Endodermal cell (in vitro differentiated cells): ENCODE measurements around the gene PANK3. TPM values are rescaled to one million over a fixed set of nuclear protein-coding genes. Genes with fewer than 3 reads are reported as not detected.

Experiments
- DNase-seq: peaks from one replicate; pipeline ENCODE4 v3.0.0-alpha.2; 2017
- H3K27ac ChIP-seq: 2 replicates; pipeline ENCODE4 v1.5.1; 2013; ENCODE audit warnings: mild to moderate bottlenecking, low read depth, low read length, moderate library complexity
- H3K27me3 ChIP-seq: 2 replicates; pipeline ENCODE4 v1.6.1; 2013; ENCODE audit warnings: mild to moderate bottlenecking, low read length, moderate library complexity; ENCODE audit not compliant: insufficient read depth, control insufficient read depth, poor library complexity, severe bottlenecking
- H3K36me3 ChIP-seq: 2 replicates; pipeline ENCODE4 v1.7.0; 2013; ENCODE audit warnings: mild to moderate bottlenecking, low read length, moderate library complexity; ENCODE audit not compliant: control insufficient read depth, insufficient read depth
- H3K4me1 ChIP-seq: one replicate; pipeline ENCODE4 v1.7.0; 2013; ENCODE audit warnings: low read length; ENCODE audit not compliant: control insufficient read depth, insufficient read depth
- H3K4me3 ChIP-seq: 2 replicates; pipeline ENCODE4 v1.5.1; 2013; ENCODE audit warnings: mild to moderate bottlenecking, low read length, moderate library complexity
- H3K9ac ChIP-seq: 2 replicates; pipeline ENCODE4 v1.6.1; 2013; ENCODE audit warnings: mild to moderate bottlenecking, low read length, moderate library complexity; ENCODE audit not compliant: poor library complexity, severe bottlenecking; ENCODE audit errors: extremely low read depth
- H3K9me3 ChIP-seq: 2 replicates; pipeline ENCODE4 v1.6.1; 2013; ENCODE audit warnings: mild to moderate bottlenecking, low read length, moderate library complexity; ENCODE audit not compliant: control insufficient read depth
- H3K27ac Mint-ChIP-seq: 2 replicates; pipeline ENCODE4 v1.8.0; 2020; ENCODE audit warnings: mixed read lengths
- H3K27me3 Mint-ChIP-seq: 2 replicates; pipeline ENCODE4 v1.8.0; 2021; ENCODE audit warnings: mild to moderate bottlenecking, mixed read lengths; ENCODE audit not compliant: insufficient read depth
- H3K36me3 Mint-ChIP-seq: 2 replicates; pipeline ENCODE4 v1.8.0; 2020; ENCODE audit warnings: low read depth, mixed read lengths
- H3K4me1 Mint-ChIP-seq: 2 replicates; pipeline ENCODE4 v1.8.0; 2020; ENCODE audit warnings: mixed read lengths
- H3K4me3 Mint-ChIP-seq: 2 replicates; pipeline ENCODE4 v1.8.0; 2020; ENCODE audit warnings: mild to moderate bottlenecking, moderate library complexity, mixed read lengths
- H3K9me3 Mint-ChIP-seq: 2 replicates; pipeline ENCODE4 v1.8.0; 2020; ENCODE audit warnings: mild to moderate bottlenecking, mixed read lengths
- CTCF ChIP-seq: fragments of 200-600 bp; sonication (generic); conservative IDR thresholded peaks from 2 replicates; pipeline ENCODE4 v1.5.0; 2021; ENCODE audit warnings: antibody characterized with exemption, mild to moderate bottlenecking
- WGBS, 2 experiments: methylation state at CpG; one replicate each; pipeline versions ENCODE4 v1.1.5 to v1.1.7; 2013; ENCODE audit warnings: missing lambda C conversion rate in 2 of 2, mixed read lengths in 1 of 2; ENCODE audit not compliant: insufficient coverage in 1 of 2, insufficient read length in 1 of 2; 5-methylcytosine and 5-hydroxymethylcytosine counted together
- total RNA-seq, 2 donors: library from RNA; stranded (reverse); fragmentation: NEBNext Ultra II Directional in 1 of 2; extraction: Animal tissue kit (Norgen Biotek cat#: 25700) in 1 of 2; gene quantifications; 2 replicates in 1 of 2; 3 replicates in 1 of 2; pipeline ENCODE4 v1.2.1, GENCODE V29; 2021

PANK3 gene
- total RNA-seq, 2 donors from 2014 or later = 101 to 111 TPM

DNA sequence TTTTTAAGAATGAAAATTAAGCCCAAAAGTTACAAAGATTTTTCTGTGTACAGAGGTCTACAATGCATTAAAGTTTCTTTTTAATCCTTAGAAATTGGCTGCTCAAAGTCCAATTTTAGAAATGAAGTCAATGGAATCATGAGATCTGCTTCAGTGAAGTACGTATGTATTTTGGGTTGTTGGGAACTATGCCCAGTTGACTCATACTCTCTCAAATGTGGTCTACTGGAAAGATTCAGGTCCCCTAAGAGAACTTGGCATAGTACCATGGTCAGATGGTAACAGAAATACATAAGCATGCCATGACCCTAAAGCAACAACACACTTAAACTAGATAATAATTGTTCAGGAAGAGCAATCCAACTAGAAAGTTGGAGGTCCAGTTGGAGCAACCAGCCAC is 27.0 kb downstream of the PANK3 start:
- TF ChIP-seq CTCF = no peak
- Histone ChIP-seq H3K9ac (no peak overlapping the region), H3K9me3 (no peaks in the 10 kb centered on the region), H3K27me3 (no peaks in the 10 kb centered on the region), H3K36me3 (peaks cover 75% of the 10 kb centered on the region), H3K4me3 (no peak overlapping the region), H3K4me1 (no peaks in the 10 kb centered on the region), H3K27ac (no peak overlapping the region)
- no peak for DNase-seq
- 100% methylated on average over 1 of the region's 1 CpG for WGBS, 2 experiments
- Mint-ChIP-seq H3K27ac (no peak overlapping the region), H3K4me3 (no peak overlapping the region), H3K27me3 (no peaks in the 10 kb centered on the region), H3K9me3 (no peaks in the 10 kb centered on the region), H3K36me3 (peaks cover 71% of the 10 kb centered on the region), H3K4me1 (no peaks in the 10 kb centered on the region)

- Mint-ChIP-seq H3K9me3 (no peaks in the 10 kb centered on the region), H3K36me3 (peaks cover 66% of the 10 kb centered on the region), H3K4me3 (no peak overlapping the region), H3K27me3 (no peaks in the 10 kb centered on the region), H3K4me1 (no peaks in the 10 kb centered on the region), H3K27ac (no peak overlapping the region)
- TF ChIP-seq CTCF = no peak
- H3K4me1 ChIP-seq = no peaks in the 10 kb centered on the region
- no peak overlapping the region for H3K27ac ChIP-seq
- H3K27me3 ChIP-seq = no peaks in the 10 kb centered on the region
- no peaks in the 10 kb centered on the region for H3K9me3 ChIP-seq
- DNase-seq = no peak
- H3K9ac ChIP-seq = no peak overlapping the region
- peaks cover 68% of the 10 kb centered on the region for H3K36me3 ChIP-seq
- no peak overlapping the region for H3K4me3 ChIP-seq
Measured at GRCh38 chr5:168550656-168551055, 28.5 kb downstream of the PANK3 start.

- WGBS, 2 experiments = 96 to 100% methylated on average over 4 to 7 of the region's 7 CpGs
- H3K4me1 Mint-ChIP-seq = no peaks in the 10 kb centered on the region
- Histone ChIP-seq H3K9ac (no peak overlapping the region), H3K4me3 (no peak overlapping the region), H3K27me3 (no peaks in the 10 kb centered on the region), H3K4me1 (no peaks in the 10 kb centered on the region), H3K36me3 (peaks cover 57% of the 10 kb centered on the region), H3K27ac (no peak overlapping the region), H3K9me3 (no peaks in the 10 kb centered on the region)
- no peak for TF ChIP-seq CTCF
- H3K36me3 Mint-ChIP-seq = peaks cover 59% of the 10 kb centered on the region
- H3K27me3 Mint-ChIP-seq = no peaks in the 10 kb centered on the region
- no peak overlapping the region for H3K27ac Mint-ChIP-seq
- DNase-seq = no peak
- no peak overlapping the region for H3K4me3 Mint-ChIP-seq
- H3K9me3 Mint-ChIP-seq = no peaks in the 10 kb centered on the region
Measured at GRCh38 chr5:168549554-168549953, 29.6 kb downstream of the PANK3 start.
